ENCODE data around the gene DPY30.

DNA sequence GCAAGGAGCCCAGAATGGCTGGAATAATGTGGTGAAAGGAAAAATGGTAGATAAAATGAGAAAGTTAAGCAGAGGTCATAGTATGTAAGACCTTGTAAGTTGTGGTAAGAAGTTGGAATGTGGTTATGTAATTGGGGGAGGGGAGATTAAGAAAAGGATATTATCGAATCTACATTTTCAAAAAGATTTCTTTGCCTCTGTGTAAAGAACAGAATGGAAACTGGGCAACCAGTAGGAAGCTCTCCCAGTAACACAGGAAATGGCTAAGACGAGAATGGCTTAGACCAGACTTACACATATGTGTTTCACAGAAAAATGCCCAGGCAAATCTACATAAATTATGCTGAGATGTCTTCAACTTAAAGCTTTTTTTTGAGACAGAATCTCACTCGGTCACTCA lies 42.0 kb downstream of the DPY30 start:
- TF ChIP-seq, protein P1, sequence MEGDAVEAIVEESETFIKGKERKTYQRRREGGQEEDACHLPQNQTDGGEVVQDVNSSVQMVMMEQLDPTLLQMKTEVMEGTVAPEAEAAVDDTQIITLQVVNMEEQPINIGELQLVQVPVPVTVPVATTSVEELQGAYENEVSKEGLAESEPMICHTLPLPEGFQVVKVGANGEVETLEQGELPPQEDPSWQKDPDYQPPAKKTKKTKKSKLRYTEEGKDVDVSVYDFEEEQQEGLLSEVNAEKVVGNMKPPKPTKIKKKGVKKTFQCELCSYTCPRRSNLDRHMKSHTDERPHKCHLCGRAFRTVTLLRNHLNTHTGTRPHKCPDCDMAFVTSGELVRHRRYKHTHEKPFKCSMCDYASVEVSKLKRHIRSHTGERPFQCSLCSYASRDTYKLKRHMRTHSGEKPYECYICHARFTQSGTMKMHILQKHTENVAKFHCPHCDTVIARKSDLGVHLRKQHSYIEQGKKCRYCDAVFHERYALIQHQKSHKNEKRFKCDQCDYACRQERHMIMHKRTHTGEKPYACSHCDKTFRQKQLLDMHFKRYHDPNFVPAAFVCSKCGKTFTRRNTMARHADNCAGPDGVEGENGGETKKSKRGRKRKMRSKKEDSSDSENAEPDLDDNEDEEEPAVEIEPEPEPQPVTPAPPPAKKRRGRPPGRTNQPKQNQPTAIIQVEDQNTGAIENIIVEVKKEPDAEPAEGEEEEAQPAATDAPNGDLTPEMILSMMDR (IDR thresholded peaks at IDR 0.05; ENCODE audit: low read length) = no peak
- TF ChIP-seq EZH2 (IDR thresholded peaks at IDR 0.05; ENCODE audit: borderline replicate concordance, low read length) = no peak
